ENCODE results near the gene FRG2C.
"Not testable (repeated sequence)": the region's sequence is repeated elsewhere in the genome, so short reads cannot be mapped to it uniquely, and the experiment has no call there.

DNA sequence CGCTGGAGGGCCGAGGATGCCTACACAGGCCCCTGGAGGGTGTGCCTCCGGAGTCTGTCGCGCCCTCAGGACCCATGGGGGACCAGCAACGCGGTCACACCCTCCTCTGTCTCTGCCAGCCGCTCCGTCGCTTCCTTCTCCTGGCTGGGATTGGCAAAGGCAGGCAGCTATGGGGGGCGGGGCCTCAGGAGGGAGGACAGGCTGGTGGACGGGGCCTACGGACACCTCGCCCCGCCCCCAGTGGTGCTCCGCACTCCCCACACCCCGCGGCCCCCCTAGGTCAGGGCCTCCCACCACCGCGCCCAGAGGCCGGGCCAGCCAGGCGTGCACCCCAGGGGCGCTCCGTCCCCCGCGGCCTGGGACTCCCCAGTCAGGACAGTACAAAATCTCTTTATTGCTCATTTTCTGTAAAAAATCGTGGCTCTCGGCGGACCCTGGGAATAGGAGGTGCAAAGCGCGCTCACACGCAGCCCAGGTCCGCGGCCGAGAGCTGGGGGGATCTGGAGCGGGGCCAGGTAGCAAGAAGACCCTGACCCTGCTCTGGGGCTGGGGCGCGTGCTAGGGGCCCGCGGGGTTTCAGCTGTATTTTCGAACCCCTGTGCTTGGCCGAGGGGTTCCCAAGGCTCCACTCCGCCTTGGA is 45.3 kb upstream of the FRG2C start:
- not testable (repeated sequence) for TF ChIP-seq EZH2 (IDR thresholded peaks at IDR 0.05; ENCODE audit: insufficient read depth, low read length)
- TF ChIP-seq, protein P1, sequence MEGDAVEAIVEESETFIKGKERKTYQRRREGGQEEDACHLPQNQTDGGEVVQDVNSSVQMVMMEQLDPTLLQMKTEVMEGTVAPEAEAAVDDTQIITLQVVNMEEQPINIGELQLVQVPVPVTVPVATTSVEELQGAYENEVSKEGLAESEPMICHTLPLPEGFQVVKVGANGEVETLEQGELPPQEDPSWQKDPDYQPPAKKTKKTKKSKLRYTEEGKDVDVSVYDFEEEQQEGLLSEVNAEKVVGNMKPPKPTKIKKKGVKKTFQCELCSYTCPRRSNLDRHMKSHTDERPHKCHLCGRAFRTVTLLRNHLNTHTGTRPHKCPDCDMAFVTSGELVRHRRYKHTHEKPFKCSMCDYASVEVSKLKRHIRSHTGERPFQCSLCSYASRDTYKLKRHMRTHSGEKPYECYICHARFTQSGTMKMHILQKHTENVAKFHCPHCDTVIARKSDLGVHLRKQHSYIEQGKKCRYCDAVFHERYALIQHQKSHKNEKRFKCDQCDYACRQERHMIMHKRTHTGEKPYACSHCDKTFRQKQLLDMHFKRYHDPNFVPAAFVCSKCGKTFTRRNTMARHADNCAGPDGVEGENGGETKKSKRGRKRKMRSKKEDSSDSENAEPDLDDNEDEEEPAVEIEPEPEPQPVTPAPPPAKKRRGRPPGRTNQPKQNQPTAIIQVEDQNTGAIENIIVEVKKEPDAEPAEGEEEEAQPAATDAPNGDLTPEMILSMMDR (IDR thresholded peaks at IDR 0.05; ENCODE audit: insufficient read depth, low read depth, low read length) = not testable (repeated sequence)
